HUES48 (cell line): ENCODE results near the gene PRR35.

Experiments
- H3K27ac ChIP-seq: one replicate; pipeline ENCODE4 v1.7.0; 2013; ENCODE audit warnings: low read depth, low read length, inconsistent platforms
- H3K27me3 ChIP-seq: 2 replicates; pipeline ENCODE4 v1.6.1; 2013; ENCODE audit warnings: mild to moderate bottlenecking, low read length; ENCODE audit not compliant: control insufficient read depth, insufficient read depth
- H3K36me3 ChIP-seq: 2 replicates; pipeline ENCODE4 v1.6.1; 2013; ENCODE audit warnings: low read length; ENCODE audit not compliant: control insufficient read depth, insufficient read depth
- H3K4me1 ChIP-seq: 2 replicates; pipeline ENCODE4 v1.6.1; 2013; ENCODE audit warnings: mild to moderate bottlenecking, low read length; ENCODE audit not compliant: control insufficient read depth, insufficient read depth
- H3K4me3 ChIP-seq: 2 replicates; pipeline ENCODE4 v1.5.1; 2013; ENCODE audit warnings: mild to moderate bottlenecking, low read depth, low read length
- H3K9ac ChIP-seq: 2 replicates; pipeline ENCODE4 v1.6.1; 2013; ENCODE audit warnings: mild to moderate bottlenecking, low read depth, low read length, moderate library complexity
- H3K9me3 ChIP-seq: 2 replicates; pipeline ENCODE4 v1.6.1; 2013; ENCODE audit warnings: low read length; ENCODE audit not compliant: control insufficient read depth, insufficient read depth

PRR35 gene

GRCh38 chr16:567373-568256, 7.4 kb downstream of the PRR35 start:
- H3K4me1 ChIP-seq = peaks cover 11% of the 10 kb centered on the region
- 0 out of 2 replicates have a peak, but pooled peaks cover under 1% of the 10 kb centered on the region for H3K27me3 ChIP-seq
- no peaks in the 10 kb centered on the region for H3K36me3 ChIP-seq
- no peaks in the 10 kb centered on the region for H3K9me3 ChIP-seq
- H3K4me3 ChIP-seq = no peak overlapping the region
- H3K9ac ChIP-seq = no peak overlapping the region
- H3K27ac ChIP-seq = no peak overlapping the region

GRCh38 chr16:568401-569258, 8.4 kb downstream of the PRR35 start:
- Histone ChIP-seq H3K27me3 (no peaks in the 10 kb centered on the region), H3K9me3 (no peaks in the 10 kb centered on the region), H3K27ac (peak overlapping the region; percentile 82), H3K4me1 (peaks cover 11% of the 10 kb centered on the region), H3K36me3 (no peaks in the 10 kb centered on the region), H3K9ac (no peak overlapping the region), H3K4me3 (peak overlapping the region; percentile 93)

- Histone ChIP-seq H3K4me1 (peaks cover 11% of the 10 kb centered on the region), H3K27me3 (no peaks in the 10 kb centered on the region), H3K9me3 (no peaks in the 10 kb centered on the region), H3K9ac (peak within 1 kb of the TSS; percentile 59; the same call in 1 of the 2 replicates), H3K27ac (peak within 1 kb of the TSS; percentile 82), H3K4me3 (peak within 1 kb of the TSS; percentile 93), H3K36me3 (peaks cover 8% of the 10 kb centered on the region; the same call in 1 of the 2 replicates)
Observed at GRCh38 chr16:569445-570254, 9.5 kb downstream of the PRR35 start, which contains the start of gene PIGQ. PIGQ (plus strand) TSS chr16:569968; CDS start chr16:574075, 4,107 bp downstream.

GRCh38 chr16:572865-573650, 12.9 kb downstream of the PRR35 start:
- Histone ChIP-seq H3K4me3 (no peak overlapping the region), H3K9ac (no peak overlapping the region), H3K36me3 (peaks cover 20% of the 10 kb centered on the region), H3K27me3 (no peaks in the 10 kb centered on the region), H3K4me1 (peaks cover 5% of the 10 kb centered on the region; the same call in 1 of the 2 replicates), H3K9me3 (no peaks in the 10 kb centered on the region), H3K27ac (no peak overlapping the region)

- H3K27me3 ChIP-seq = no peaks in the 10 kb centered on the region
- H3K9ac ChIP-seq = no peak overlapping the region
- H3K36me3 ChIP-seq = peaks cover 20% of the 10 kb centered on the region
- H3K27ac ChIP-seq = no peak overlapping the region
- 0 out of 2 replicates have a peak, but pooled peaks cover under 1% of the 10 kb centered on the region for H3K4me1 ChIP-seq
- no peak overlapping the region for H3K4me3 ChIP-seq
- no peaks in the 10 kb centered on the region for H3K9me3 ChIP-seq
Observed at GRCh38 chr16:574021-574760, 14.0 kb downstream of the PRR35 start.

GRCh38 chr16:575354-576196, 15.4 kb downstream of the PRR35 start:
- Histone ChIP-seq H3K4me3 (no peak overlapping the region), H3K4me1 (no peaks in the 10 kb centered on the region), H3K9ac (no peak overlapping the region), H3K27me3 (no peaks in the 10 kb centered on the region), H3K27ac (no peak overlapping the region), H3K9me3 (no peaks in the 10 kb centered on the region), H3K36me3 (peaks cover 20% of the 10 kb centered on the region)

- Histone ChIP-seq H3K4me3 (no peak overlapping the region), H3K27me3 (no peaks in the 10 kb centered on the region), H3K27ac (peak overlapping the region; percentile 10), H3K36me3 (peaks cover 20% of the 10 kb centered on the region), H3K9ac (no peak overlapping the region), H3K4me1 (no peaks in the 10 kb centered on the region), H3K9me3 (no peaks in the 10 kb centered on the region)
Observed at GRCh38 chr16:576197-576822, 16.1 kb downstream of the PRR35 start.

- Histone ChIP-seq H3K9me3 (no peaks in the 10 kb centered on the region), H3K27ac (peak overlapping the region; percentile 10), H3K9ac (no peak overlapping the region), H3K4me1 (no peaks in the 10 kb centered on the region), H3K4me3 (no peak overlapping the region), H3K36me3 (peaks cover 20% of the 10 kb centered on the region), H3K27me3 (no peaks in the 10 kb centered on the region)
Observed at GRCh38 chr16:576823-577201, 16.6 kb downstream of the PRR35 start.

GRCh38 chr16:577796-578195, 17.6 kb downstream of the PRR35 start:
- Histone ChIP-seq H3K9me3 (no peaks in the 10 kb centered on the region), H3K36me3 (peaks cover 20% of the 10 kb centered on the region), H3K27ac (no peak overlapping the region), H3K27me3 (no peaks in the 10 kb centered on the region), H3K9ac (no peak overlapping the region), H3K4me3 (no peak overlapping the region), H3K4me1 (no peaks in the 10 kb centered on the region)
